Erythroblast (primary cell): Measurements from ENCODE around the gene RPUSD3.
"Not testable (repeated sequence)": the region's sequence is repeated elsewhere in the genome, so short reads cannot be mapped to it uniquely, and the experiment has no call there.

Source experiments
- GATA1 ChIP-seq: IDR thresholded peaks from 2 replicates; pipeline ENCODE4 v1.6.1; 2011; ENCODE audit warnings: low read depth, mild to moderate bottlenecking, control low read depth, low read length, moderate library complexity
- POLR2A ChIP-seq: IDR thresholded peaks from 2 replicates; pipeline ENCODE4 v1.6.1; 2011; ENCODE audit warnings: mild to moderate bottlenecking, low read length

- TF ChIP-seq POLR2A, GATA1: not testable (repeated sequence)
Measured at GRCh38 chr3:9872067-9872466, 28.3 kb upstream of the RPUSD3 start.
